ENCODE data around the gene UBE2G2. TPM values are rescaled to one million over a fixed set of nuclear protein-coding genes. Genes with fewer than 3 reads are reported as not detected.

UBE2G2 gene
- total RNA-seq, 1 donor from 2014 or later = 108 TPM

GRCh38 chr21:44753357-44753756 is 48.3 kb downstream of the UBE2G2 start:
- intact Hi-C loops (cut with micrococcal nuclease) = no loop called here

- intact Hi-C loops (cut with micrococcal nuclease) = no loop called here
Measured at GRCh38 chr21:44752671-44753235, 48.9 kb downstream of the UBE2G2 start.

- intact Hi-C loops (cut with micrococcal nuclease) = no loop called here
Measured at GRCh38 chr21:44751799-44752636, 49.6 kb downstream of the UBE2G2 start.

- intact Hi-C loops (cut with micrococcal nuclease) = no loop called here
Measured at GRCh38 chr21:44751186-44751798, 50.3 kb downstream of the UBE2G2 start.

GRCh38 chr21:44750675-44751025 is 51.0 kb downstream of the UBE2G2 start:
- intact Hi-C loops (cut with micrococcal nuclease) = no loop called here

- intact Hi-C loops (cut with micrococcal nuclease) = no loop called here
Measured at GRCh38 chr21:44749759-44750674, 51.6 kb downstream of the UBE2G2 start.

GRCh38 chr21:44749116-44749758 is 52.4 kb downstream of the UBE2G2 start:
- intact Hi-C loops (cut with micrococcal nuclease) = no loop called here

GRCh38 chr21:44748621-44749020 is 53.0 kb downstream of the UBE2G2 start:
- intact Hi-C loops (cut with micrococcal nuclease) = no loop called here

GRCh38 chr21:44742418-44743153 is 59.0 kb downstream of the UBE2G2 start:
- intact Hi-C loops (cut with micrococcal nuclease) = loop anchor here (1.0 kb wide), 1 partner anchor 232 kb away; no protein-coding TSS in a partner anchor

- intact Hi-C loops (cut with micrococcal nuclease) = loop anchor here (1.0 kb wide), 1 partner anchor 232 kb away; no protein-coding TSS in a partner anchor
Measured at GRCh38 chr21:44741921-44742320, 59.7 kb downstream of the UBE2G2 start.

GRCh38 chr21:44740742-44741141 is 60.9 kb downstream of the UBE2G2 start:
- intact Hi-C loops (cut with micrococcal nuclease) = no loop called here

- intact Hi-C loops (cut with micrococcal nuclease) = no loop called here
Measured at GRCh38 chr21:44739316-44739715, 62.3 kb downstream of the UBE2G2 start.

- intact Hi-C loops (cut with micrococcal nuclease) = no loop called here
Measured at GRCh38 chr21:44738621-44739020, 63.0 kb downstream of the UBE2G2 start.

GRCh38 chr21:44737706-44738354 is 63.8 kb downstream of the UBE2G2 start:
- intact Hi-C loops (cut with micrococcal nuclease) = no loop called here

- intact Hi-C loops (cut with micrococcal nuclease) = no loop called here
Measured at GRCh38 chr21:44736291-44737004, 65.2 kb downstream of the UBE2G2 start.

- intact Hi-C loops (cut with micrococcal nuclease) = no loop called here
Measured at GRCh38 chr21:44735821-44736220, 65.8 kb downstream of the UBE2G2 start.

GRCh38 chr21:44734841-44735240 is 66.8 kb downstream of the UBE2G2 start:
- intact Hi-C loops (cut with micrococcal nuclease) = no loop called here

- intact Hi-C loops (cut with micrococcal nuclease) = no loop called here
Measured at GRCh38 chr21:44734026-44734745, 67.4 kb downstream of the UBE2G2 start.

Data from T-helper 1 cell treated with Interleukin-12 subunit alpha and Interleukin-12 subunit beta and Interleukin-4 antibody, amounts not matched to agents 30 ng/mL and 1 ng/mL, for 36 hours (primary cell).